ENCODE data around the gene SSRP1.

DNA sequence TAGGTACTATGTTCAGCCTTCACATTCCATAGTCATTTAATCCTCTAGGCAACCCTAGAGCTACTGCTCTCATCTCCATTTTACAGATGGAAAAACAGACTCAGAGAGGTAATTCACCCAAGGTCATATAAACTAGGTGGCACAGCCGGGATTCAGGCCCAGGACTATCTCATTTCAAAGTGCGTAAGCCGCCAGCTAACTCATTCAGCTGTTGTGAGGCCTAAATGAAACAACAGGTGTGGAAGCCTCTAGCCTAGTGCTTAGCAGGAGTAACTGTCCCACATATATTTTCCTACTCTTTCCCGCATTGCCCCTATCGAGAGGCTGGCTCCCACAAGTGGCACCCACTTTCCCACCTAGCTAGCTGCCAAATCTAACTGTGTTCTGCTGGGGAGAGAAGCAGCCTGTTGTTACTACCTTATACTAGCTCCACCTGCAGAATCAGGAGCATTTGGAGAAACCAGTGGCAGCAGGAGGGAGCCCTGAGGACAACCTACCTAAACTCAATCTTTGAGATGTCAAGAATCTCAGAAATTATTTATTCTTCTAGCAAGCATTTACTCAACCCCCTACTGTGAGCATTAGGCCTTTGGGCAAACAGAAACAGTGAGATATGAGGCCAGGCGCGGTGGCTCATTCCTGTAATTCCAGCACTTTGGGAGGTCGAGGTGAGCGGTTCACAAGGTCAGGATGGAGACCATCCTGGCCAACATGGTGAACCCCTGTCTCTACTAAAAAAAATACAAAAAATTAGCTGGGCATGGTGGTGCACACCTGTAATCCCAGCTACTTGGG, 24.4 kb upstream of the SSRP1 start:
- TF ChIP-seq POLR2AphosphoS5 (IDR thresholded peaks at IDR 0.05; ENCODE audit: low read depth, low read length) (no peak), SIN3A (IDR thresholded peaks at IDR 0.05; ENCODE audit: borderline replicate concordance, insufficient read depth, low read depth, low read length) (no peak)
- TF ChIP-seq, protein P1, sequence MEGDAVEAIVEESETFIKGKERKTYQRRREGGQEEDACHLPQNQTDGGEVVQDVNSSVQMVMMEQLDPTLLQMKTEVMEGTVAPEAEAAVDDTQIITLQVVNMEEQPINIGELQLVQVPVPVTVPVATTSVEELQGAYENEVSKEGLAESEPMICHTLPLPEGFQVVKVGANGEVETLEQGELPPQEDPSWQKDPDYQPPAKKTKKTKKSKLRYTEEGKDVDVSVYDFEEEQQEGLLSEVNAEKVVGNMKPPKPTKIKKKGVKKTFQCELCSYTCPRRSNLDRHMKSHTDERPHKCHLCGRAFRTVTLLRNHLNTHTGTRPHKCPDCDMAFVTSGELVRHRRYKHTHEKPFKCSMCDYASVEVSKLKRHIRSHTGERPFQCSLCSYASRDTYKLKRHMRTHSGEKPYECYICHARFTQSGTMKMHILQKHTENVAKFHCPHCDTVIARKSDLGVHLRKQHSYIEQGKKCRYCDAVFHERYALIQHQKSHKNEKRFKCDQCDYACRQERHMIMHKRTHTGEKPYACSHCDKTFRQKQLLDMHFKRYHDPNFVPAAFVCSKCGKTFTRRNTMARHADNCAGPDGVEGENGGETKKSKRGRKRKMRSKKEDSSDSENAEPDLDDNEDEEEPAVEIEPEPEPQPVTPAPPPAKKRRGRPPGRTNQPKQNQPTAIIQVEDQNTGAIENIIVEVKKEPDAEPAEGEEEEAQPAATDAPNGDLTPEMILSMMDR (IDR thresholded peaks at IDR 0.05): no peak
